Smooth muscle cell of the coronary artery (primary cell): ENCODE measurements around the gene UCN. TPM values are rescaled to one million over a fixed set of nuclear protein-coding genes. Genes with fewer than 3 reads are reported as not detected.

Source experiments
- total RNA-seq: library from RNA; depleted of rRNA; stranded (reverse); fragments of >200 nt; gene quantifications from 2 replicates; pipeline ENCODE4 v1.2.3, GENCODE V29; 2014; ENCODE audit warnings: low replicate concordance

Gene UCN, protein sequence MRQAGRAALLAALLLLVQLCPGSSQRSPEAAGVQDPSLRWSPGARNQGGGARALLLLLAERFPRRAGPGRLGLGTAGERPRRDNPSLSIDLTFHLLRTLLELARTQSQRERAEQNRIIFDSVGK
- total RNA-seq, result 0.30 TPM in 1 of 2 replicates, not detected in the other

DNA sequence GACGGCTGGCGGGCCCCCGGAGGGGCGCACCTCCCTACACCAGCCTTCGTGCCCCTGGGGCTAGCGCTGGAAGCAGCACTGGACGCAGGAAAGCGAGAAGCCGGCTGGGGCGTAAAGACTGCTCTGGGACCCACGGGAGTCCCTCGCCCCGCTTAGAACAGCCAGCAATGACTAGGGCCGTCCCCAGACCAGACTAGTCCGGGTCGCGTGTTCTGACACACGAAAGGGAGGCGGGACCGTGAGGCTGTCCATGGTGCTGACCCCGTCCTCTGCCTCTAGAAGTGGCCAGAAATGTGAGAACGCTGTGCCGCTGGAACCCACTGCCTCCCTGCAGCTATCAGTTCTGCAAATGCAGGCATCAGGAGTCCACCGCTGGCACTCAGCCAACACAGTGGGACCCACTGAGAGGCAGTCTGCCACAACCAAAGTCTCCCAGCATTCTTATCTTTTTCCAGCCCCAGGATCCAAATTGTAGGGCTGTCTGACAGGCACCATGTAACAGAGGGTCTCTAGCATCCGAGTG is at the start of gene UCN:
Gene UCN, minus strand, starts transcription at position 87 of the 523 bp plus-strand sequence. CDS start 550 bp downstream, outside the sequence.

DNA sequence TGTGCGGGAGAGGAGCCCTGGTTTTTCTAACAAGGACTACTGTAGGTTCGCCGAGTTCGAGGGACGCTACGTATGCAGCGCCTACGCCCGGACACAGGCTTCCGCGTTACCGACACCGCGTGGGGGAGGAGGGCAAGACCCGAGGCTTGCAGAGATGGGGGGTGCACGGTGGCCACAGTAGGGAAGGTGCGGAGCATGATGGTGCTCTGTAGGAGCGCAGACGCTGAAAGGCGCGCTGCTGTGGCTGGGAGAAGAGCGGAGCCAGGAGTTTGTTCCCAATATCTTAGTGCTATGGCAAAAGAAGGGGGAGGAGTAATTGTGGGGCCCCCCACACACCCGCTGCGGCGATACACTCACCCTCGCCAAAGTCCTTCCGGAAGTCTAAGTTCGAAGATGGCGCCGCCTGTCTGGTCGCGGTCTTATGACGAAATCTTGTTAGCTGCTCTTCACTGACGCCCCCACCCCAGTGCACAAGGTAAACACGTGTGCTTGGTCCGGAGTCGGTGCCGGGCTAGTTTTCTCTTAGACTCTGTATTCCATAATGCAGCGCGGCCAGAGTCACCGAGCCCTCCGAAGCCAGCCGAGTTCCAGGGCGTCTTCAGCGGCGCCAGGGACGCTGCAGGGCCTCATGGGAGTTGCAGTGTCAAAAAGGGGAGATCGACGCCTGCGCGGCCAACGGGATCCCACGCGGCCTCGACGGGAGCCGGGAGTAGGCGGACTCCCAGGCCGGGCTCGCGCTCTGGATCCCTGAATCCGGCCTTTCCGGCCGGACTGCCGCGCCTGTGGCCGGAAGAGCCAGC is 48.3 kb upstream of the UCN start, which contains the start of gene GTF3C2:
Gene GTF3C2, minus strand, starts transcription at position 383 of the 800 bp plus-strand sequence. CDS start 13,210 bp downstream, outside the sequence.

DNA sequence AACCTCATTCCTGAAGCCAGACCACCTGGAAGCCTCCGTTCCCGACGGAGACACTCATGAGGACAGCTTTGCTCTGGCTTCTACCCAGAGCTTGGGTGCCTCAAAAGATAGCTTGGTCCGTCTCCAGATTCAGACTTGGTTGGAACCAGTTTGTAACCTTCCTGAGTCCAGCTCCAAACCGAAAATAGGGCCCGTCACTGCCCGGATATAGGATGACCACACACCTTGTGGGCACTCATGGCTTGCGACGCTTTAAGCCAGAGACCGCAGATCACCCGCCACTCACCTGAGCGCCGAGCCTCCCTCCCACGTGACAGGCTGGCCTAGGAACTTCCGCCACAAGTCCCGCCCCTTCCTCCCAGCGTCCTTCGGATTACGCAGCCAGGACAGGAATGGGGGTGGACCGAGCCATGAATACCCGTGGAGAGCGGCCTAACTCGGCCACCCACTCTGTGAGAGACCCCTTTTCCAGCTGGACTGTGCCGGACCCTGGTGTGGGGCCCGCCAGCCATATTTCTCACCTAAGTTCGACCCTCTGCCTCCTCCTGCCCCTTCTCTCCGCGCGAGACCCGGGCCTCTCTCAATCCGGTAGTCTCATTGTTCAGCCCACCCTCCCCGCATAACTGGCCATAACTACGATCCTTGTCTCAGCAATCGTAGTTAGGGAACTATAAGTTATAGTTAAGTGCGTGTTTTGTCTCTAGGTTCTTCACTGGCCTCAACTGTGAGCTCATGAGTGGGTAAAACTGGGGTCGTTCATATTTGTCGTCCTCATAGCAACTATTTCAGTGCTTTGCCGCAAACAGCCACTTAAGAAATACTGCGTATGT is 14.7 kb upstream of the UCN start, which contains the start of gene MPV17:
Gene MPV17, minus strand, starts transcription at position 332 of the 830 bp plus-strand sequence. CDS start 580 bp downstream, outside the sequence.

DNA sequence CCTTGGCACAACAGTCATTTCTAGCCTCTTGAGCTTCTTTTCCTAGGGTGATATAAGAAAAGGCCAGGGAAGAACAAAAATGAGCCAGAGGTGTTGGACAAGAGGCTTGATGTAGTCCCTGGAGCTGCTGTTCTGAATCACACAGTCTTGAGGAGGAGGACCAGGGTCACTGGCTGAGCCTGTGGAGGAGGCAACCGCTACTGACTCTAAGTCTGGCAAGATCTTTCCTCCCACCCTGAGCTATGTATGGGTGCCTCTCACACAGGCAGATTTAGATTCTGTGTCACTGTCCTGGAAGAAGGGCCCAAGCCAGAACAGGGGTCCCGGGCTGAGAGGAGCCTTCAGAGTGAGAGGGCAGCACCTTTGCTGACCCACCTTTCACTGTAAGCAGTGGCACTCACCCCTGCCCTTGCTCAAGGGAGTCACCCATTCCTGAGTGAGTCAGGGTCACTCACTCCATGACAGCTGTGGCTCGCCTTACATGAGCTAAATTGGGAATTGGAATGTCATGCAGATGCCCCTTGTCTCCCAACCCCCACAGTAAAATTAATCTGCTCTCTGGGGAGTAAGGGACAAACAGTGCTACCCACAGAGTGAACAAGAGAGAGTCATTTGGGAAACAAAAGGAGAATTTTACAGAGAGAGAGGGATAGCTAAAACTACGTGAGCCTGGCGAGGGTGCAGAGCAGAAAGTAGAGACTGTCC is 26.2 kb downstream of the UCN start, which contains the start of gene TRIM54:
Gene TRIM54, plus strand, starts transcription at position 575 of the 705 bp plus-strand sequence. CDS start 303 bp downstream, outside the sequence.

DNA sequence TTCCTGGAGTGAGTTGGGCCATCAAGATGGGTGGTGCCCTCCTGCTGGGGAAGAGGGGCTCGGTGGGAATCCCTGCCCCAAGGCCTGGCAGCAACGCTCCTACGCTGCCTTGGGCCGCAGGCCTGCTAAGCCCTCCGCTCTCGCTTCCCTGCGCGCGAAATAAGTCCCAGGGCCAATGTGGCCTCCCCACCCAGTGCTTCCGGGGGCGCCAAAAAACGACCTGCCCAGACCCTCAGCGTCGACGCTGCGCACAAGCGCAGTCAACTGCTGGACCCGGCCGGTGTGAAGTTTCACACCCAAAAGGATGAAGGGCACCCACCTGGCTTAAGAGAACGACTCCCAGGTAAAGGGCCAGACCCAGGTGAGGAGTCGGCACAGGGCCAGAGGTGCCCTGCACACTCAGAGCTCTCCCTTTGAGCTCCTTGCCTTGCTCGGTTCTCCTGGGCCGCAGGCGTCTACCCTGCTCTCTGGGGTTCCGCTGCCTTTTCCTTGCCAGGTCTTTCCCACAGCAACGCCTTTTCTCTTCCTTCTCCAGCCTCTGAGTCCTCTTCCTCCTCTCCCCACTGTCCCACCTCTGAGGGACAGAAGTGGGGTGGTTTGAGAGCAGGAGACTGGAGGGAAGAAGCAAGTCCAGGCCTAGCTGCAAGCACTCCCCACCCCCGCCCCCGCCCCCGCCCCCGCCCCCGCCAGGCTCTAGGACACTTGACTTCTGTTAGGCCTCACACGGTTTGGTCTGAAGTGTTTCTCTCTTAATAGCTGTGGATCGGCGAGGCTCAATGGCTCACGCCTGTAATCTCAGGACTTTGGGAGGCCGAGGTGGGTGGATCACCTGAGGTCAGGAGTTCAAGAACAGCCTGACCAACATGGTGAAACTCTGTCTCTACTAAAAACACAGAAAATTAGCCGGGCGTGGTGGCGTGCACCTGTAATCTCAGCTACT is 32.8 kb downstream of the UCN start, which contains the start of gene DNAJC5G:
Gene DNAJC5G, plus strand, starts transcription at position 223 of the 940 bp plus-strand sequence. CDS start 1,296 bp downstream, outside the sequence.

DNA sequence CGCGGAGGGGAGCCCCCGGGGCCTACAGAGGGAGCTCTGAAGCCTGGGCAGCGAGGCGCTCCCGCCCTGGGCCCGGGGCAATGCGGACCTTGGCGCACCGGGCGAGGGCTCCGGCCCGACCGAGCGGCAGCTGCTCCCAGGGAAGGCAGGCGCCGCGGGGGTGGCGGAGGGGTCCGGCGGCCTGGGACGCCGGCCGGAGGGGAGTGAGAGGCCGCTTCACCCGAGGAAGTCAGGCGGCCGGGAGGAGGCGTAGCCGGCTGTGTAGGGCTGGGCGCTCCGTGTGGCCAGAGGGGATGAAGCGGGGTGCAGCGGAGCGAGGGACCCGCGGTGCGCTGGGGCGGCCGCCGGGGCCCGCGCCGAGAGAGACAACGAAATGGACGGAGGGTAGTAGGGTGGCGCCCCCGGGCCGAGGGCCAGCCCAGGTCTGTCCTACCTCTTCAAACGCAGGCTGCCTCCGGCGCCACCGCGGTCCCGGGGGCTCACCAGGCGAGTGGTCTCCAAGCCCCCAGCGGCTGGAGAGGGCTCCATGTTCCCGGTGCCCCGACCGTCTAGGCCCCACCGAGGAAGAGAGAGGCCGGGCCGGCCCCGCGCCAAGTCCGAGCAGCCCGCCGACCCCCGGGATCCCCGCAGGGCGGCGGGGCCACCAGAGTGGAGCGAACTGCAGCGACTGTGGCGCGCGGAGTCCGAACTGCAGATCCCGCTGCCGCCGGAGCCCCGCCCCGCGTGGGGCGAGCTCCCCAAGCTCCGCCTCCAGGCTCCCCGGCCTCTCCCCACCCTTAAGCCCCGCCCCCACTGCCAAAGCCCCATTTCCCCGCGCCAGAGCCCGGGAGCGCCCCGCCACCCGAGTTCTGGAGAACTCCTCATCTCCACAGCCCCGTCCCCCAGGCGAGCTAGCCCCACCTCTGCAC is 45.6 kb downstream of the UCN start, which contains the start of gene SLC30A3:
Gene SLC30A3, minus strand, starts transcription at position 669 of the 908 bp plus-strand sequence. Its CDS starts 141 bp downstream, at position 528.

Other genes with a start within 250 kb of the UCN start
- 710 and 956 TPM in 2 replicates for gene OST4, start 236.8 kb downstream of the UCN start, total RNA-seq
- gene EMILIN1, start 229.8 kb downstream of the UCN start, total RNA-seq, result 213 and 319 TPM in 2 replicates
- 0.53 and 1.9 TPM in 2 replicates for gene KHK, start 221.7 kb downstream of the UCN start, total RNA-seq
- gene CGREF1, start 189.3 kb downstream of the UCN start, total RNA-seq, result 4.9 and 15.8 TPM in 2 replicates
- 0.08 TPM in 1 of 2 replicates, not detected in the other for gene ABHD1, start 184.6 kb downstream of the UCN start, total RNA-seq
- gene PREB, start 173.8 kb downstream of the UCN start, total RNA-seq, result 55.5 and 206 TPM in 2 replicates
- gene PRR30, start 169.0 kb downstream of the UCN start, total RNA-seq, result not detected in 2 replicates
- gene TCF23, start 159.4 kb downstream of the UCN start, total RNA-seq, result 0.82 TPM in 1 of 2 replicates, not detected in the other
- gene ATRAID, start 96.4 kb downstream of the UCN start, total RNA-seq, result 183 and 253 TPM in 2 replicates
- 8.3 and 17.7 TPM in 2 replicates for gene SLC5A6, start 96.2 kb downstream of the UCN start, total RNA-seq
- gene CAD, start 91.1 kb downstream of the UCN start, total RNA-seq, result 26.1 and 35.8 TPM in 2 replicates
- 0.38 TPM in 1 of 2 replicates, not detected in the other for gene SLC30A3, start 45.4 kb downstream of the UCN start, total RNA-seq
- not detected in 2 replicates for gene DNAJC5G, start 33.0 kb downstream of the UCN start, total RNA-seq
- gene TRIM54, start 26.0 kb downstream of the UCN start, total RNA-seq, result not detected in 2 replicates
- gene MPV17, start 14.7 kb upstream of the UCN start, total RNA-seq, result 48.7 and 76.6 TPM in 2 replicates
- gene GTF3C2, start 48.3 kb upstream of the UCN start, total RNA-seq, result 13.1 and 19.6 TPM in 2 replicates
- gene EIF2B4, start 61.9 kb upstream of the UCN start, total RNA-seq, result 29.5 and 51.1 TPM in 2 replicates
- 100 and 134 TPM in 2 replicates for gene SNX17, start 62.2 kb upstream of the UCN start, total RNA-seq
- 5.4 and 7.9 TPM in 2 replicates for gene ZNF513, start 72.3 kb upstream of the UCN start, total RNA-seq
- gene PPM1G, start 101.1 kb upstream of the UCN start, total RNA-seq, result 93.1 and 102 TPM in 2 replicates
- gene NRBP1, start 120.2 kb upstream of the UCN start, total RNA-seq, result 106 TPM in 2 replicates
- gene KRTCAP3, start 133.9 kb upstream of the UCN start, total RNA-seq, result not detected in 2 replicates
- gene IFT172, start 181.3 kb upstream of the UCN start, total RNA-seq, result 28.8 and 79.4 TPM in 2 replicates
- 15.9 and 31.8 TPM in 2 replicates for gene FNDC4, start 186.8 kb upstream of the UCN start, total RNA-seq
- 0.12 and 3.5 TPM in 2 replicates for gene GCKR, start 188.4 kb upstream of the UCN start, total RNA-seq